Stimulated activated CD8-positive, alpha-beta memory T cell treated with anti-CD3 and anti-CD28 coated beads, Interleukin-2, amount 100 ng/mL, for 1 hour (primary cell): ENCODE data around the gene RYR2.

Source experiments
- DNase-seq, 2 donors: peaks; one replicate each; pipeline ENCODE4 v3.0.0-alpha.2; 2020; ENCODE audit warnings: low read depth in 2 of 2

Gene RYR2

DNA sequence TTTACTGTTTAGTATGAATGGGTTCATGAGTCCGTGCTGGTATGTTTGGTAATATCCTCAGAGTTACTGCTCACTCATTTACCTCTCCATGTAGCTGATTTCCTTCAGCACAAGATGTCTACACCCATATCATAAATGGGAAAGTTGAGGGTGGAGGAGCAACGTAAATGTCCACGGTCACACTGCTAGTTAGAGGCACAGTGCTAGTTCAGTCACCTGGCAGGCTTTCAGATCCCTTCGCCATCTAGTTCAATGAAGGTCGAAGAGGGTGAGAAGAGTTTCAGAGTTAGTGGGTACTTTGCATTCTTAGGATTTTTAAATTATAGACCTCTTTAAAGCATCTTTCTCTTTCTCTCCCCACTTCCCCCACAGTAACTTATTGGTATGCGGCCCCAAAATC is 630.0 kb downstream of the RYR2 start:
- DNase-seq, result no peak

- DNase-seq, result no peak
These were observed 630.8 kb downstream of the RYR2 start for GRCh38 chr1:237672748-237673147.

GRCh38 chr1:237673631-237674030 is 631.6 kb downstream of the RYR2 start:
- no peak for DNase-seq

GRCh38 chr1:237677979-237678378 is 636.0 kb downstream of the RYR2 start:
- DNase-seq, result no peak

- DNase-seq, result no peak
These were observed 637.7 kb downstream of the RYR2 start for GRCh38 chr1:237679687-237680086.

- no peak for DNase-seq
These were observed 639.2 kb downstream of the RYR2 start for GRCh38 chr1:237681210-237681609.

DNA sequence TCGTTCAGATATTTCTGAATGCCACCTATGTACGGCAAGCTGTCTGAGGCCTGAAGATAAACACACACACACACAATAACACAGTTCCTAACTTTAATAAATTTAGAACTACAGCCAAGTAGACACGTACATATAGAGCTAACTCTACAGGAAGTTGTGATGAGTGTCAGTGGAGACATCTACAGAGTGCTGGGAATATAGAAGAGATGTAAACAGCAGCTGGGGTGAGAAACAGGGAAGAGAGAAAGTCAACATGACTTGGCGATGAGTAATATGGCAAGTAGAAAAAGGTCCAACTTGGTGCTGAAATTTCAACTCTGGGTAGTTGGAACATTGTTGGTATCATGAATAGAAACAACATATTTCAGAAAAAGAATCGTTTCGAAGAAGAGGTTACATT is 642.3 kb downstream of the RYR2 start:
- DNase-seq, result no peak

DNA sequence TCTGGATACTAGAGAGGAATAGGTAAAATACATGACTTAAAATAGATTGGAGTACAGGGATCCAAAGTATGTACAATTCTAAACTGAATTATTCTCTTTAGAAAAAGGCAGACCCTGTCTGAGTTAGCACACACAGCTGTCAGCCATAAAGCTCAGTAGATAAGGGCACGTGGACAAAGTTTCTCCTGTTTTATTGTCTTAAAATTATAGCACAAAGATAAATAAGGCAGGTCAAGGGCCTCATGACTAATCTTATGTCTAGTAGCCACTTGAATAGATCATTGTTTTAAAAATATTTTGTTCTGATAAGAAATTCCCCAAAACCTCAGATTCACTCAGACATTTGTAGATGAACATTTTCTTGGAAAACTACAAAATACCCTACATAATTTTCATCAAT is 643.6 kb downstream of the RYR2 start:
- DNase-seq, result no peak

GRCh38 chr1:237687804-237688203 is 645.8 kb downstream of the RYR2 start:
- DNase-seq, result no peak

DNA sequence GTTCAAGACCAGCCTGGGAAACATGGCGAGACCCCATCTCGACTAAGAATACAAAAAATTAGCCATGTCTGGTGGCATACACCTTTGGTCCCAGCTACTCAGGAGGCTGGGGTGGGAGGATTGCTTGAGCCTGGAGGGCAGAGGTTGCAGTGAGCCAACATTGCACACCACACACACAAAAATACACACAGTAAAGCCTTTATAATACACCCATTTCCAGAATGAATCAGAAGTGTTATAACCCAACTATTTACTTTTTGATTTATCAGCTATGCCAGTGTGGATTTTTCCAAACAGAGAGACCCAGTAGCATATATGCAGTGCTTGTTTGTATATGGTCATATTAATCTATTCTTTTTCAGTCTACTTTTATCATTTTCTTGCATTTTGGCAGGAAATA is 648.7 kb downstream of the RYR2 start:
- no peak for DNase-seq

DNA sequence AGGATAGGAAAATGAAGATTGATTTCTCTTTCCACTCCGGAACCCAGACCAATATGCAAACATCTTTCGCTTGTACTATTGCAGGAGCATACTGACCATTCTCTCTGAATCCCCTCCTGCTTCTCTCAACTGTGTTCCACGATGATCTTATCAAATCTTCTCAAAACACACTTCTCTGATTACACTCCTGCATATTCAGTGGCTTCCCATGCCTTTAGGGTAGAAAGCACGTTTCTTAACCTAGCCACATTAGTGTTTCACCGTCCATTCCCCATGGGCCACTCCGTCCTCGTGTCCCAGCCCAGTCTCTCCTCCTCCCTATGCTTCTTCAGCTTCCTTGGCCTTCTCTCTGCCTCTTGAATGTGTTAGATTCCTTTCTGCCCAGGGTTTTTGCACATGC is 650.3 kb downstream of the RYR2 start:
- no peak for DNase-seq

DNA sequence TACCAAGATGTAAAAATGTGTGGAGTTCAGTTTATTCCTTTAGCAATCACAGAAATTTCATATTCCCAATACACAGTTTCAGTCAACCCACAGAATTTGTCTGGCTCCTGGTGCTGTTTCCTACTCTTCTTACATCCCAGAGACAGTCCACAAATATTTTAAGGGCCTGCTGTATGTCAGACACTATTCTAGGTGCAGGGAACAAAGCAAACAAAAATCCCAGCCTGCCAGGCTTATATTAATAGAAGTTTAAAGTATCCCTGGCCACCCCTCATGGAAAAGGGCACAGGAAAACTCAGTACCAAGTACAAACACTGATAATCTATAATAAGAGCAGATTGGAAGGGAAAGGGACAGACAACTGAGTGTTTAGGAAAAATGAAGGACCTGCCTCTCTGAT is 653.9 kb downstream of the RYR2 start:
- DNase-seq, result no peak

DNA sequence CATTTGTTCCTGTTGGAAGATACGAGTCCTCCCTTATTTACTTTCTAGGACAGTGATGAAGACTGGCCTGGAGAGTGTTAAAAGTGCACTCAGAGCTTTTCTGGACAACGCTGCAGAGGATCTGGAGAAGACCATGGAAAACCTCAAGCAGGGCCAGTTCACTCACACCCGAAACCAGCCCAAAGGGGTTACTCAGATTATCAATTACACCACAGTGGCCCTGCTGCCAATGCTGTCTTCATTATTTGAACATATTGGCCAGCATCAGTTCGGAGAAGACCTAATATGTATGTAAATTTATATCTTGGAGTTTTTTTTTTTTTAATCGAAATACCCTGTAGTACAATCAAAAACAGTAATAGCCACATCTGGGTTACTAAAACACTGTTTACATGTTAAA is 658.2 kb downstream of the RYR2 start:
- DNase-seq, result no peak

GRCh38 chr1:237701534-237701933 is 659.5 kb downstream of the RYR2 start:
- DNase-seq, result no peak

- no peak for DNase-seq
These were observed 660.2 kb downstream of the RYR2 start for GRCh38 chr1:237702161-237702560.

DNA sequence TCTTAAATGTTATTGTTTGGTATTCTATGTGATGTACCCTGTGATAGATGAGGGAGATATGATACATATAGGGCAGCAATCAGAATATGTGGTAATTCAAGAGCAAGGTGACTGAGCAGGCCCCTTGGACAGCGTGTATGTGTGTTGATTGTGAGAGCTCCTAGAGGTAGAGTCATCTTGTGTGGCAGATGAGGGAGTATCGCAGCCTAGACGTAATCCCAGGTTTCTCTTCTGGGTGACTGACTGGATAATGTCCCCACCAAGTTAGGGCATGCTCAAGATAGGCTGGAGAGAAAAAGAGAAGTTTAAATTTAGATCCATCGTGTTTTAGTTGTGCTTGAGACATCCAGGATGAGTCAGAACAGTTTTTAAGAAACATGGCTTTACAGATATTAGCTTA is 663.5 kb downstream of the RYR2 start:
- no peak for DNase-seq

GRCh38 chr1:237709355-237709754 is 667.4 kb downstream of the RYR2 start:
- no peak for DNase-seq

DNA sequence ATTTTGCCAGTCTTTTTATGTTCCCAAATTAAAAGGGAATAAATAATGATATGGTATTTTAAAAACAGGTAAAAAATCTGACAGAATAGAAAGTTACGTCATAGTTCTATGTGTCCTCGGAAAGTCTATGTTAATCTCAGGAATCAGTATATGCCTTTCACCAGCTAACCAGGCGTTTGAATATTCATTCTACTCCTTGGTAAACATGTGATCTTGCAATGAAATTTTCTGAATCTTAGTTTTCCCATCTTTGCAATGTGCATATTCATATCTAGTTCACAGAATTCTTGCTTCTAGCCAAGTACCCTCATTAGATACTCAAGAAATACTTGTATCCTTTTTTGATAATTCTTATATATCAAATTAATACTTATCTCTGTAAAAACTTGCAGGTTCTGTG is 669.3 kb downstream of the RYR2 start:
- DNase-seq, result no peak

DNA sequence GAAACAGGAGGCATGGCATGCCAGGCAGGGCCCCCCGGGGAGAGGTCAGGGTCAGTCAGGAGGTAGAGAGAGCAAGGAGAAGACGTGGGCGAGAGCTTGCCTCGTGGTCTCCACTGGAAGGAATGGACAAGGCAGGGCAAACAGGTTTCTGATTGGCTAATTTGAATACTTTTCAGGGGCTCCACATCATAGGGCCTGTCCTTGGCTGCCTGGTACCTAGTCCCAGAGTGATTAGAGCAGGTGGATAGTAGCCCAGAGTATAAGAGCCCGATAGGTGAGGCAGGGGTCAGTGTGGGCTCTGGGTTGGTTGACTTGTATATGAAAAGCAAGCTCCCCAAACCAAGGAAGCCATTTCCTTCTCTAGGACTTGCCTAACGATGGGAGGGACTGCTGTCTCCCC is 670.1 kb downstream of the RYR2 start:
- no peak for DNase-seq

GRCh38 chr1:237712586-237713157 is 670.7 kb downstream of the RYR2 start:
- no peak for DNase-seq

DNA sequence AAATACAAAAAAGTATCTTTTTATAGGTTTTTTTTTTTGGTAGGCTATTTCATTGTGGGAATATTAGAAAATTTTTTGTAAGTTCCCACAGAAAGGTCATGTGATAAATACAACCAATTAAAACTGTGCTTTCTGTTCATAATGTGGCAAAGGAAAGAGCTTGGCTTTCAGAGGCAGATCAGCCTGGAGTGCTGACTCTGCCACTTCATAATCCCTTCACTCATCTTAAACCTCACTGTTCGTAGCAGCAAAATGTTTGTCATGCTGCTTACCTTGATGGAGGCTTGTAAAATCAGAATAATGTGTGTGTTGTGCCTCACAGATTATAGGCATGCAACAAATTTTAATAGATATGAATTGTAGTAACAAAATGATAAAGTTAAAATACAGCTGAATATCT is 671.9 kb downstream of the RYR2 start:
- no peak for DNase-seq

DNA sequence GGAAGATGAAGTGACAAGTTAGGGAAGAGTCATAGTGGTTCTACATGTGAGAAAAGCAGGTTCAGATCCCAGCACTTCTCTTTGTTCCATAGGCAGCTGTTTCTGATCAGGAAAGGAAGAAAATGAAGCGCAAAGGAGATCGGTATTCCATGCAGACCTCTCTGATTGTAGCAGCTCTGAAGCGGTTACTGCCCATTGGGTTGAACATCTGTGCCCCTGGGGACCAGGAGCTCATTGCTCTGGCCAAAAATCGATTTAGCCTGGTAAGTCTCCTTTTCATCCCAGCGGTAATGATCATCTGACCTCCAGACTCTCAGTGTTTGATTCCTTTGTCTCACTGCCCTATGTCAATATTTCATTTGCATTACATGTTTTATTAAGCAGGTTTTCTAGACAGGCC is 675.1 kb downstream of the RYR2 start:
- DNase-seq, result no peak

GRCh38 chr1:237730826-237731350 is 688.9 kb downstream of the RYR2 start:
- DNase-seq, result no peak

DNA sequence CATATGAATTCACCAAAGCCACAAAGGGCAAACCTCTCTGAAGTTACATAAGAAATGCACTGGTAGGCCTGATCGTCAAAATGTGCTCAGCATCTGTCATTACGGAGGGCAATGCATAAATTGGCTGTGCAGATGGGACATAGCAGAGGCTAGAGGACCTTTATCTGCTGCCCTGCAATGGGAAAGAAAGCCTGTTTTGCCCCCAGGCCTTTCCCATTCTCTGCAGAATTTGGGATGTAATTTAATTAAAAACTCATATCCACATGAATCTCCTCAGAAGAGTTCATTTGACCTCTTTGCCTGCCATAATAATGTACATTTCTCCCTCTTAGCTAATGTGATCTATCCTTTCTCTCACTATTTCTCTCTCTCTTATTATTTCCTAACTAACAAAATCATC is 690.7 kb downstream of the RYR2 start:
- DNase-seq, result no peak
